ENCODE data around the gene IMPDH1.

GRCh38 chr7:128405471-128406313 is 4.1 kb downstream of the IMPDH1 start:
- TF ChIP-seq POLR2A (IDR thresholded peaks at IDR 0.05), result no peak
- no peak for TF ChIP-seq POLR2AphosphoS5 (IDR thresholded peaks at IDR 0.05)

All from suprapubic skin (tissue), 4 donors.